OCI-LY1 (cell line): ENCODE results near the gene TCEA3.

ENCODE experiments used
- EZH2 ChIP-seq: fragments of 200-600 bp; sonication (generic), shearing (Covaris generic); IDR thresholded peaks from 2 replicates; pipeline ENCODE4 v1.8.0; 2017; ENCODE audit warnings: borderline replicate concordance, mixed run types, mild to moderate bottlenecking, antibody characterized with exemption, low read length, moderate library complexity, mixed read lengths
- TF ChIP-seq, protein P1 (sequence below): fragments of 200-600 bp; sonication (generic), shearing (Covaris generic); IDR thresholded peaks from 2 replicates; pipeline ENCODE4 v1.5.1; 2017; ENCODE audit warnings: mild to moderate bottlenecking, antibody characterized with exemption, low read length, moderate library complexity, mixed read lengths

DNA sequence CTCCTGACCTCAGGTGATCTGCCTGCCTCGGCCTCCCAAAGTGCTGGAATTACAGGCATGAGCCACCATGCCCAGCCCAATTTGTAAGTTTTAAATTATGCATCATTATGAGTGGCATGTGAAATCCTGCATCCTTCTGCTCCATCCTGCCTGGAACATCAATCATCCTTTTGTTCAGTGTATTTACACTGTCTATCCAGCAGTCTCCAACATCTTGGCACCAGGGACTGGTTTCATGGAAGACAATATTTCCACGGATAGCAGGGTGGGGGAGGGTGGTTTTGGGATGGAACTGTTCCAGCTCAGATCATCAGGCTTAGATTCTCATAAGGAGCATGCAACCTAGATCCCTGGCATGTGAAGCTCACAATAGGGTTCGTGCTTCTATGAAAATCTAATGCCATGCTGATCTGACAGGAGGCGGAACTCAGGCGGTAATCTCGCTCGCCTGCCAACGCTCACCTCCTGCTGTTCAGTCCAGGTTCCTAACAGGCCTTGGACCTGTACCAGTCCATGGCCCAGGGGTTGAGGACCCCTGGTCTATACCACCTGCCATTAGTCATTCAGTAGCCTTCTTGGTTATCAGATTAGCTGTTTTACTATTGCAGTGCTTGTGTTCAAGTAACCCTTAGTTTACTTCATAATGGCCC, 22.2 kb upstream of the TCEA3 start:
- TF ChIP-seq, protein P1, sequence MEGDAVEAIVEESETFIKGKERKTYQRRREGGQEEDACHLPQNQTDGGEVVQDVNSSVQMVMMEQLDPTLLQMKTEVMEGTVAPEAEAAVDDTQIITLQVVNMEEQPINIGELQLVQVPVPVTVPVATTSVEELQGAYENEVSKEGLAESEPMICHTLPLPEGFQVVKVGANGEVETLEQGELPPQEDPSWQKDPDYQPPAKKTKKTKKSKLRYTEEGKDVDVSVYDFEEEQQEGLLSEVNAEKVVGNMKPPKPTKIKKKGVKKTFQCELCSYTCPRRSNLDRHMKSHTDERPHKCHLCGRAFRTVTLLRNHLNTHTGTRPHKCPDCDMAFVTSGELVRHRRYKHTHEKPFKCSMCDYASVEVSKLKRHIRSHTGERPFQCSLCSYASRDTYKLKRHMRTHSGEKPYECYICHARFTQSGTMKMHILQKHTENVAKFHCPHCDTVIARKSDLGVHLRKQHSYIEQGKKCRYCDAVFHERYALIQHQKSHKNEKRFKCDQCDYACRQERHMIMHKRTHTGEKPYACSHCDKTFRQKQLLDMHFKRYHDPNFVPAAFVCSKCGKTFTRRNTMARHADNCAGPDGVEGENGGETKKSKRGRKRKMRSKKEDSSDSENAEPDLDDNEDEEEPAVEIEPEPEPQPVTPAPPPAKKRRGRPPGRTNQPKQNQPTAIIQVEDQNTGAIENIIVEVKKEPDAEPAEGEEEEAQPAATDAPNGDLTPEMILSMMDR: no peak
- TF ChIP-seq EZH2: no peak
